ENCODE data around the gene WDR5.

GRCh38 chr9:134149380-134149779 lies 13.5 kb downstream of the WDR5 start:
- no peak for TF ChIP-seq CTCF (IDR thresholded peaks at IDR 0.05)
- TF ChIP-seq POLR2A (IDR thresholded peaks at IDR 0.05): no peak

All from esophagus squamous epithelium (tissue), 4 donors.